AG09319 (cell line): Measurements from ENCODE around the gene RBMS3.

Source experiments
- DNase-seq: peaks from one replicate; pipeline ENCODE4 v3.0.0-alpha.2; 2010; ENCODE audit warnings: low read depth; ENCODE audit errors: extremely low read depth
- CTCF ChIP-seq: IDR thresholded peaks from 2 replicates; pipeline ENCODE4 v1.5.1; 2011; ENCODE audit warnings: low read depth, mild to moderate bottlenecking, inconsistent platforms, low read length, moderate library complexity

The RBMS3 gene

GRCh38 chr3:29497282-29497681 is 216.4 kb downstream of the RBMS3 start:
- TF ChIP-seq CTCF = no peak
- no peak for DNase-seq

- no peak for TF ChIP-seq CTCF
- no peak for DNase-seq
Measured at GRCh38 chr3:29502771-29503170, 221.9 kb downstream of the RBMS3 start.

- DNase-seq = no peak
- no peak for TF ChIP-seq CTCF
Measured at GRCh38 chr3:29503314-29503713, 222.4 kb downstream of the RBMS3 start.

GRCh38 chr3:29503958-29504357 is 223.1 kb downstream of the RBMS3 start:
- peak; percentile 66 for DNase-seq
- no peak for TF ChIP-seq CTCF

GRCh38 chr3:29506502-29506901 is 225.6 kb downstream of the RBMS3 start:
- DNase-seq = no peak
- no peak for TF ChIP-seq CTCF

GRCh38 chr3:29511701-29512100 is 230.8 kb downstream of the RBMS3 start:
- no peak for TF ChIP-seq CTCF
- DNase-seq = no peak

GRCh38 chr3:29512641-29513040 is 231.8 kb downstream of the RBMS3 start:
- DNase-seq = no peak
- TF ChIP-seq CTCF = no peak
